EL (cell line): ENCODE results near the gene HOXD1.

Source experiments
- DNase-seq: peaks from one replicate; pipeline ENCODE4 v3.0.0-alpha.2; 2016

HOXD1 gene

DNA sequence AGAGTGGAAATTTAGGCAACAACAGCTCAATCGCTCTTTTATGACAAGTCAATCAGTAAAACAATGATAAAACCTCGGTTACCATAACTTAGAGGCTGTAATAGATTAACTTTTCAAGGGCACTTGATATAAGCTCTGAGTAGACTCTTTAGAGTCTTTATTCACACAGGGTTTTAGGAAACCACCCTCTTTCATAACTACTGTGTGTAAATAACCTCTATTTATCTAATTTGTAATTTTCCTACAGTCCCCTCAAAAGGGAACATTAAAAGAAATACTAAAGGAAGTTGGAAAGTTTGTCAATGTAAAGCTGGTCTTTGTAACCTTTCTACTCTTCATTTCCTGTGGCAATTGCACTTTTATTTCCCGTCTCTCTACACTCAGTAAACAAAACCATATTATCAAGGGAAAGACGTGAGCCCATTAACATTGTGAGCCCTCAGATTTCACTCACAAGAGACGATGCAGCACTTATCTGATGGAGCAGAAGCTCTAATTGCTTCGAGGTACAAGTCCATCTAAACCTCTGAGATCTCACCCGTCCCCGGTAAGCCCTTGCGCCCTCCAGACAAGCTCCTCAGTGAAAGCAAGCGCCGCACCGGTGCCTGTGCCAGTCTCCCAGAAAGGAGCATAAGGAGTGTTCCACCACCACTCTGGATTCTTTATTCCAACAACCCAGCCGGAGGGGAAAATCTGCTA, 1.1 kb upstream of the HOXD1 start:
- DNase-seq: no peak

- DNase-seq: no peak
These were observed 559 bp downstream of the HOXD1 start for GRCh38 chr2:176188774-176189680.

DNA sequence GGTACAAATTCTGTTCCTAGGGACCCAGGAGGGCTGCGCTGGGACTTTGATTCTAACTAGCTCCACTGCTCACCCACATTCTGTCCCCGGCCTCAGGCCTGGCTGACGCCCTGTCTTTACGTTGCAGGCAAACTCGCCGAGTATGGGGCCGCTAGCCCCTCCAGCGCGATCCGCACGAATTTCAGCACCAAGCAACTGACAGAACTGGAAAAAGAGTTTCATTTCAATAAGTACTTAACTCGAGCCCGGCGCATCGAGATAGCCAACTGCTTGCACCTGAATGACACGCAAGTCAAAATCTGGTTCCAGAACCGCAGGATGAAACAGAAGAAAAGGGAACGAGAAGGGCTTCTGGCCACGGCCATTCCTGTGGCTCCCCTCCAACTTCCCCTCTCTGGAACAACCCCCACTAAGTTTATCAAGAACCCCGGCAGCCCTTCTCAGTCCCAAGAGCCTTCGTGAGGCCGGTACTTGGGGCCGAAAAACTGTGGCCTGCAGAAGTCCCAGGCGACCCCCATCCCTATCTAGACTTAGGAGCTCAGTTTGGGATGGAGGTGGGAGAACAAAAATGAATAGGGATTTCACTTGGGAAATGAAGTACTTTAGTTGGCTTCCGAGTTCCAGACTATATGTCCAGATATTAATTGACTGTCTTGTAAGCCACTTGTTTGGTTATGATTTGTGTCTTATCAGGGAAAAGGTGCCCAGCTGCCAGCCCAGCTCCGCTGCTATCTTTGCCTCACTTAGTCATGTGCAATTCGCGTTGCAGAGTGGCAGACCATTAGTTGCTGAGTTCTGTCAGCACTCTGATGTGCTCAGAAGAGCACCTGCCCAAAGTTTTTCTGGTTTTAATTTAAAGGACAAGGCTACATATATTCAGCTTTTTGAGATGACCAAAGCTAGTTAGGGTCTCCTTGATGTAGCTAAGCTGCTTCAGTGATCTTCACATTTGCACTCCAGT, 1.5 kb downstream of the HOXD1 start:
- DNase-seq: no peak

DNA sequence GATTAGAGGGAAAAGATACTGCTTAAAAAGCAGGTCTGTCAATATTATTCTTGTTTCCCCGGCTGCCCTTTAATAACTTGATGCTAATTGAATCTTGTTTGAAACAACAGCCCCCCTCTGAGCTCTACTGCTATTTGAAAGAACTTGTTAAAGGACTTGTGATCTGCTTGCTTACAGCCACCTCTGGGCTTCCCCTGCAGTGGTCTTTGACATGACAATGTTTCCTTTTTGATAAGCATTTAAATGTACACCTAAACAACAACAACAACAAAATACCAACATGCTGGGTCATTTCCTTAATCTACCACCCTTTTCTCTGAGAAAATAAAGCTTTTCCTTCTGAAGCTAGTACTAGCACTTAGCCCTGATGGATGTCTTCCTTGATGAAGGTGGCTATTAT, 3.9 kb downstream of the HOXD1 start:
- no peak for DNase-seq

GRCh38 chr2:176193048-176193447, 4.6 kb downstream of the HOXD1 start:
- DNase-seq: no peak

- no peak for DNase-seq
These were observed 11.4 kb downstream of the HOXD1 start for GRCh38 chr2:176199902-176200301.

GRCh38 chr2:176200971-176201370, 12.5 kb downstream of the HOXD1 start:
- no peak for DNase-seq

DNA sequence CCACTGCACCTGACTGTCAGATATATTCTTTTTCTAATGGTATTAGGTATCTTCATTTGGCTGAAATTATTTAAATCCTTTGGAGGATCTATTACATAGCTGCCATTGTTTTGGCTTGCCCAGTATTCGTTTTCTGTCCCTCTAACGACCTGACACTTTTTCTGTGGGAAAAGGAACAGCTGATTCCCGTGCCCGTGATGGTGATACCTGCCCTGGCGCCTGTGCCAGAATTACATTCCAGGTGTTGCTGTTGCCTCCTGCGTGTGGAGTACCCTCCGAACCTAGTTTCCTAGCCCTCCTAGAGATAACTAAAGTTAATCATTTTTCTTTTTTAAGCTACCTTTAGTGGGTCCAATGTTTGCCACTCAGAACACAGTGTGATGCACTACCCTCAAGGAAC, 14.0 kb downstream of the HOXD1 start:
- no peak for DNase-seq

- DNase-seq: no peak
These were observed 16.7 kb downstream of the HOXD1 start for GRCh38 chr2:176205126-176205525.

DNA sequence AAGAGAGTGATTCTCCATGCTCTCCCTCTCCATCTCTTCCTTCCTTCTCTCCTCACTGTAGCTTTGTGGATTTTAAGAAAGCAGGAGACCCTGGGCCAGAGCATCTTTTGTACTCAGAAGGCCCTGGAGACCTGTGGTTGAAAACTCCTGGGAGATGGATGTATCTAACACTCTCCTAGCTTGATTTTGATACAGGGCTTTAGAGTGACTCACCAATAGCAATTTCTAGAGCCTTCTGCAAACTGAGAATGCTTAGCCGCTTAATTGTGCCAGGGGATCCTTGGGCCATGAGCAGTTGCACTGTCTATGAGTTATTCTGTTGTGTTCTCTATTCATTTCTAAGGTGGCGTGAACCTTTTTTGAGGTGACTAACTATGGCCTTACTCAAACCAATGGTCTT, 17.7 kb downstream of the HOXD1 start:
- DNase-seq: no peak

GRCh38 chr2:176206682-176207081, 18.2 kb downstream of the HOXD1 start:
- DNase-seq: peak; percentile 51

GRCh38 chr2:176211110-176211509, 22.6 kb downstream of the HOXD1 start:
- no peak for DNase-seq

DNA sequence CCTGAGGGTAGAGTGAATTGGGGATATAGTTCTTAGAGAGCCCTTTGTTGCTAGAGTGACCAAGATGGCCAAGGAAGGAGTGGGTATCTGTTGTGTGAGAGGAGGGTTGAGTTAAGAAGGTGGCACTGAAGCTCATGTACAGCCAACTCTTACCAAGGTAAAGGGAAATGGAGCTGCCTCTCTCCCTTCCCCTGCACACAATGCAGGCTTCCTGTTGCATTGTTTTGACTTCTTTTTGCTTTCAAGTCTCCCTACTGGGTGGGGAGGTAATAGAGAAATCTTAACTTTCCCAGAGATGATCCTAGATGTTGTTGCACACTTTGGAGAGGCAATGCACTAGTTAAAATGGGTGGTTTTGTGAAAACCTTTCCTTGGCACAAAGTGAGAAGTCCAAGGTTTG, 23.8 kb downstream of the HOXD1 start:
- no peak for DNase-seq

GRCh38 chr2:176213406-176213805, 24.9 kb downstream of the HOXD1 start:
- no peak for DNase-seq

- DNase-seq: no peak
These were observed 39.4 kb downstream of the HOXD1 start for GRCh38 chr2:176227874-176228273.

DNA sequence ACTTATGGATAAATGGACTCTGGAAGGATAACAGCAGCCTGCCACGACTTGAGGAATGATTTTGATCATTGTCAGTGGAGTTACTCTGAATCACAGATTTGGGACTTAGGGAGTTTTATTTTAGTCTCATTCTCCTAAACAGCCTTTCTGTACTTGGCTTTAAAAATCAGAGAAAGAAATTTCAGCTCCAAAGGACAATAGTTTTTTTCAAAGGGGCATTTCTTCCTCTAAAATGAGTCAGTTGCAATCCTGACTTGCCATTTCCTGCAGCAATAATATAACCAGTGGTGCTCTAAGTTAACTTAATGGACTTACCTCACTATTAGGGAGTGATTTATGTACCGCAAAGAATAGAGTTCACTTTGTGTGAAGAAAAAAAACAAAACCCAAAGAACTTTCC, 45.7 kb downstream of the HOXD1 start:
- no peak for DNase-seq

GRCh38 chr2:176234940-176235339, 46.5 kb downstream of the HOXD1 start:
- DNase-seq: no peak

- DNase-seq: no peak
These were observed 49.0 kb downstream of the HOXD1 start for GRCh38 chr2:176237456-176237855.

- no peak for DNase-seq
These were observed 50.6 kb downstream of the HOXD1 start for GRCh38 chr2:176239031-176239430.

GRCh38 chr2:176240301-176240700, 51.8 kb downstream of the HOXD1 start:
- no peak for DNase-seq
